Measurements from ENCODE around the gene TBCC.

The TBCC gene

GRCh38 chr6:42745640-42746462, at the start of gene TBCC:
Gene TBCC, minus strand, starts transcription at chr6:42746103. Its CDS starts 30 bp downstream, at chr6:42746073.
- peak; percentile 87 for DNase-seq

- no peak for DNase-seq
Observed at GRCh38 chr6:42795651-42796050, 49.7 kb upstream of the TBCC start.

- no peak for DNase-seq
Observed at GRCh38 chr6:42791706-42792320, 45.9 kb upstream of the TBCC start.

GRCh38 chr6:42790549-42791181, 44.8 kb upstream of the TBCC start:
- DNase-seq = no peak

GRCh38 chr6:42788671-42789070, 42.8 kb upstream of the TBCC start:
- DNase-seq = no peak

GRCh38 chr6:42787063-42787472, 41.2 kb upstream of the TBCC start:
- no peak for DNase-seq

GRCh38 chr6:42786525-42786985, 40.7 kb upstream of the TBCC start:
- DNase-seq = no peak

- no peak for DNase-seq
Observed at GRCh38 chr6:42784717-42785498, 39.0 kb upstream of the TBCC start.

- DNase-seq = no peak
Observed at GRCh38 chr6:42783876-42784642, 38.2 kb upstream of the TBCC start.

GRCh38 chr6:42783177-42783875, 37.4 kb upstream of the TBCC start:
- peak; percentile 71 for DNase-seq

- DNase-seq = peak; percentile 71
Observed at GRCh38 chr6:42782689-42783176, 36.8 kb upstream of the TBCC start.

GRCh38 chr6:42781796-42782688, 36.1 kb upstream of the TBCC start, which contains the start of gene BICRAL:
Gene BICRAL, plus strand, starts transcription at chr6:42782052. Its CDS starts 39,971 bp downstream, at chr6:42822023.
- DNase-seq = peak; percentile 72

- no peak for DNase-seq
Observed at GRCh38 chr6:42781546-42781795, 35.6 kb upstream of the TBCC start.

GRCh38 chr6:42779521-42779920, 33.6 kb upstream of the TBCC start:
- no peak for DNase-seq

- no peak for DNase-seq
Observed at GRCh38 chr6:42778122-42778521, 32.2 kb upstream of the TBCC start.

- no peak for DNase-seq
Observed at GRCh38 chr6:42777126-42777822, 31.4 kb upstream of the TBCC start.

- peak; percentile 28 for DNase-seq
Observed at GRCh38 chr6:42774821-42775487, 29.1 kb upstream of the TBCC start.

GRCh38 chr6:42774201-42774600, 28.3 kb upstream of the TBCC start:
- DNase-seq = peak; percentile 23

- DNase-seq = no peak
Observed at GRCh38 chr6:42771741-42772100, 25.8 kb upstream of the TBCC start.
